BE2C (cell line): ENCODE data around the gene DNMBP.

Experiments
- DNase-seq: peaks from one replicate; pipeline ENCODE4 v3.0.0-alpha.2; 2020
- H3K27me3 ChIP-seq: fragments of 250-450 bp; sonication (Bioruptor Pico); 2 replicates; pipeline ENCODE4 v1.5.1; 2020; ENCODE audit warnings: mild to moderate bottlenecking
- H3K36me3 ChIP-seq: fragments of 250-450 bp; sonication (Bioruptor Pico); 2 replicates; pipeline ENCODE4 v1.5.1; 2020; ENCODE audit warnings: mild to moderate bottlenecking
- H3K4me1 ChIP-seq: fragments of 250-450 bp; sonication (Bioruptor Pico); 2 replicates; pipeline ENCODE4 v1.5.1; 2020
- H3K4me3 ChIP-seq: 2 replicates; pipeline ENCODE4 v1.5.1; 2011; ENCODE audit warnings: low read depth, low read length
- H3K9me3 ChIP-seq: fragments of 250-450 bp; sonication (Bioruptor Pico); 2 replicates; pipeline ENCODE4 v1.5.1; 2020
- CTCF ChIP-seq: IDR thresholded peaks from 2 replicates; pipeline ENCODE4 v1.5.1; 2012; ENCODE audit warnings: mild to moderate bottlenecking, low read depth, low read length

Gene DNMBP

GRCh38 chr10:99883523-99883922 is 126.2 kb downstream of the DNMBP start:
- H3K36me3 ChIP-seq = peaks cover under 1% of the 10 kb centered on the region; the same call in 1 of the 2 replicates

GRCh38 chr10:99881371-99881770 is 128.4 kb downstream of the DNMBP start:
- no peak for TF ChIP-seq CTCF
- Histone ChIP-seq H3K27me3 (no peaks in the 10 kb centered on the region), H3K9me3 (no peaks in the 10 kb centered on the region), H3K4me1 (no peaks in the 10 kb centered on the region), H3K36me3 (peaks cover 3% of the 10 kb centered on the region; the same call in 1 of the 2 replicates), H3K4me3 (no peak overlapping the region)
- no peak for DNase-seq

More at GRCh38 chr10:99883523-99883922, 126.2 kb downstream of the DNMBP start:
- Histone ChIP-seq H3K27me3 (no peaks in the 10 kb centered on the region), H3K4me1 (no peaks in the 10 kb centered on the region), H3K4me3 (no peak overlapping the region), H3K9me3 (no peaks in the 10 kb centered on the region)
- no peak for TF ChIP-seq CTCF
- DNase-seq = no peak

DNA sequence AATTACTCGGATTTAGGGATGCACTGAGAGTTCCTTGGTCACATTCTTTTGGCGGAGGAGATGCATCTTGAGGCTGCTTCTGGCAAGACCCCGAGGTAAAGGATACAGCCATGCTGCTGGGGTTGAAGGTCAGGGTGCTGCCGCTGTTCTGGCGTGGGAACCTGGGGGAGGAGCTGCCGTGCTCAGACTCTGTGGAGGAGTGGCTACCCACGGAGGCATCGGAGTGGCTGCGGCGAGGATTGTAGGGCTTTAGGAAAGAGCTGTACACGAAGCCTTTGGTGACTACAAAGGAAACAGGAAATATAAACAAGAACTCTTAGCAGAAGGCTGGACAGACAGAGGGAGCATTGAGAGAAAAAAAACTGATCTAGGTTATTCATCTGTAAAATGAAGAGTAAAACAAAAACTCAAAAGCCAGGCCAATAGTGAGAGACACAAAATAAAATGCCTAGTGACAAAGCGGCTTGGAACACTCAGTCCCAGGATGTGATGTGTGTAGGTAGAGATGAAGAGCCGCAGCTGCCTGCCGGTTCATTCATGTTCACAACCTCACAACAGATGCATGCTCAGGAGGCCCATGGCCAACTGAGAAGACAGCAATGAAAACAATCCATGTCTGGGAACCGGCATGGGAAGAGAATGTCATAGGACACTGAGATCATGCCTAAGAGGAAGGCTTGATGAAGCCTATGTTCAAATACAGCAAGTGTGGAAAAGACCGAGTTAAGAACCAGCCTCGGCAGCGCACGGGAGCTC is 129.5 kb downstream of the DNMBP start:
- no peak for TF ChIP-seq CTCF
- Histone ChIP-seq H3K4me1 (no peaks in the 10 kb centered on the region), H3K4me3 (no peak overlapping the region), H3K36me3 (peaks cover 3% of the 10 kb centered on the region; the same call in 1 of the 2 replicates), H3K27me3 (no peaks in the 10 kb centered on the region), H3K9me3 (no peaks in the 10 kb centered on the region)
- DNase-seq = no peak

- no peak for TF ChIP-seq CTCF
- no peaks in the 10 kb centered on the region for H3K4me1 ChIP-seq
- no peak for DNase-seq
- H3K36me3 ChIP-seq = peaks cover 3% of the 10 kb centered on the region; the same call in 1 of the 2 replicates
- H3K27me3 ChIP-seq = no peaks in the 10 kb centered on the region
- H3K4me3 ChIP-seq = no peak overlapping the region
- no peaks in the 10 kb centered on the region for H3K9me3 ChIP-seq
Measured at GRCh38 chr10:99875473-99875872, 134.3 kb downstream of the DNMBP start.

DNA sequence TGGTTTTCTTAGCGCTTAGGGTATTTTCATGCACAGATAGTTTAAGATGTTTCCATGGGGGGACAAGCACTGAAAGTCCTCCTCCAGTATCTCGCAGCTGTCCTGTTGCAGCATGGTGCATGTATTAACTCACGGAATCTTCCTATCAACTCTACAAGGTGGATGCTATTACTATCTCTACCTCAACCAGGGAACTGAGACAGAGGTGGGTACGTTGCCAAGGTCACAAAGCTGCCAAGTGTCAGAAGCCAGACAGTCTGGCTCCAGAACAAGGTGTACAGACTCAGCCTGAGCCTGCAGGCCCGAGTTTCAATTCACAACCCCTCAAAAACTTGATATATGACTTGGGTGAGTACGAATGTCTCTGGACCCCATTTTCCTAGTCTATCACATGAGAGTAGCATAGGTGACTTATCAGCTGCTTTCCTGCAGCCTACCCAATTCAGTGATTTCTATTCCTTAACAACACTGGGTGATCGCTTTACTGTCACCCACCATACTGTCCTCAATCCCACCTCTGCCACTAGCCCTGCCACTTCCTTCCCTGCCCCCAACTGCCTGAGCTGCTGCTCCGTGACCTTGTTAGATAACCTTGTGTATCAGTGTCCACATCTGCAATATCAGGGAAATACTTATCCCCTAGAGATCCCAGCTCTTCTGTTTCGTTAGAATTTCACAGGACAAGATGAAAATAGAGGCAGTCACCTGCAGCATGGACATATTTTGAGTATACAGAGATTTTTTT is 135.2 kb downstream of the DNMBP start:
- DNase-seq = no peak
- TF ChIP-seq CTCF = no peak
- peaks cover 3% of the 10 kb centered on the region; the same call in 1 of the 2 replicates for H3K36me3 ChIP-seq
- H3K9me3 ChIP-seq = no peaks in the 10 kb centered on the region
- no peak overlapping the region for H3K4me3 ChIP-seq
- no peaks in the 10 kb centered on the region for H3K4me1 ChIP-seq
- no peaks in the 10 kb centered on the region for H3K27me3 ChIP-seq

GRCh38 chr10:99873846-99874245 is 135.9 kb downstream of the DNMBP start:
- no peak overlapping the region for H3K4me3 ChIP-seq
- H3K9me3 ChIP-seq = no peaks in the 10 kb centered on the region
- TF ChIP-seq CTCF = no peak
- no peaks in the 10 kb centered on the region for H3K27me3 ChIP-seq
- no peaks in the 10 kb centered on the region for H3K4me1 ChIP-seq
- no peak for DNase-seq
- peaks cover 3% of the 10 kb centered on the region; the same call in 1 of the 2 replicates for H3K36me3 ChIP-seq
